HG03520 (cell line): ENCODE measurements around the gene IP6K1.
"Not testable (repeated sequence)": the region's sequence is repeated elsewhere in the genome, so short reads cannot be mapped to it uniquely, and the experiment has no call there.

ENCODE experiments used
- ATAC-seq: cut with Tn5 transposase; IDR thresholded peaks from one replicate; pipeline ENCODE4 v1.9.1; 2021; ENCODE audit warnings: mild to moderate bottlenecking, moderate library complexity; ENCODE audit not compliant: unreplicated experiment

The IP6K1 gene

GRCh38 chr3:49769926-49770325 is 16.4 kb downstream of the IP6K1 start:
- no peak for ATAC-seq

- no peak for ATAC-seq
Observed at GRCh38 chr3:49769286-49769915, 16.9 kb downstream of the IP6K1 start.

GRCh38 chr3:49763981-49764380 is 22.4 kb downstream of the IP6K1 start:
- no peak for ATAC-seq

GRCh38 chr3:49761661-49762060 is 24.7 kb downstream of the IP6K1 start:
- no peak for ATAC-seq

- no peak for ATAC-seq
Observed at GRCh38 chr3:49759226-49759625, 27.1 kb downstream of the IP6K1 start.

GRCh38 chr3:49757197-49757596 is 29.1 kb downstream of the IP6K1 start:
- no peak for ATAC-seq

GRCh38 chr3:49756036-49756435 is 30.3 kb downstream of the IP6K1 start:
- no peak for ATAC-seq

GRCh38 chr3:49754536-49754935 is 31.8 kb downstream of the IP6K1 start:
- ATAC-seq: no peak

- no peak for ATAC-seq
Observed at GRCh38 chr3:49751501-49751900, 34.8 kb downstream of the IP6K1 start.

- no peak for ATAC-seq
Observed at GRCh38 chr3:49750056-49750455, 36.3 kb downstream of the IP6K1 start.

GRCh38 chr3:49748874-49749273 is 37.5 kb downstream of the IP6K1 start:
- not testable (repeated sequence) for ATAC-seq

- ATAC-seq: no peak
Observed at GRCh38 chr3:49747792-49748480, 38.4 kb downstream of the IP6K1 start.

- no peak for ATAC-seq
Observed at GRCh38 chr3:49745986-49746385, 40.4 kb downstream of the IP6K1 start.

- ATAC-seq: no peak
Observed at GRCh38 chr3:49740427-49740826, 45.9 kb downstream of the IP6K1 start.

GRCh38 chr3:49738067-49738713 is 48.2 kb downstream of the IP6K1 start:
- no peak for ATAC-seq

- no peak for ATAC-seq
Observed at GRCh38 chr3:49734752-49735151, 51.6 kb downstream of the IP6K1 start.

- ATAC-seq: no peak
Observed at GRCh38 chr3:49733551-49733950, 52.8 kb downstream of the IP6K1 start.

- ATAC-seq: no peak
Observed at GRCh38 chr3:49732597-49732996, 53.7 kb downstream of the IP6K1 start.

- ATAC-seq: no peak
Observed at GRCh38 chr3:49729966-49730609, 56.3 kb downstream of the IP6K1 start.

- no peak for ATAC-seq
Observed at GRCh38 chr3:49727924-49728361, 58.4 kb downstream of the IP6K1 start.

- ATAC-seq: no peak
Observed at GRCh38 chr3:49727154-49727923, 59.0 kb downstream of the IP6K1 start.
